GM19372 (cell line): ENCODE data around the gene LRRC43.

Source experiments
- ATAC-seq: cut with Tn5 transposase; IDR thresholded peaks from one replicate; pipeline ENCODE4 v1.9.1; 2021; ENCODE audit warnings: mild to moderate bottlenecking, low read depth, moderate library complexity; ENCODE audit not compliant: unreplicated experiment

Gene LRRC43

GRCh38 chr12:122215771-122216170 lies 32.8 kb downstream of the LRRC43 start:
- no peak for ATAC-seq

GRCh38 chr12:122216445-122216844 lies 33.5 kb downstream of the LRRC43 start:
- ATAC-seq = no peak

- ATAC-seq = peak; percentile 86
These were observed 42.9 kb downstream of the LRRC43 start, which contains the start of gene DIABLO for GRCh38 chr12:122225683-122226365. Gene DIABLO (minus strand): TSS chr12:122226052. CDS start chr12:122226014, 38 bp downstream.

GRCh38 chr12:122226366-122227125 lies 43.6 kb downstream of the LRRC43 start:
- no peak for ATAC-seq

- ATAC-seq = no peak
These were observed 44.4 kb downstream of the LRRC43 start for GRCh38 chr12:122227341-122227740.

GRCh38 chr12:122228092-122228491 lies 45.2 kb downstream of the LRRC43 start:
- no peak for ATAC-seq

- no peak for ATAC-seq
These were observed 47.9 kb downstream of the LRRC43 start for GRCh38 chr12:122230798-122231197.

GRCh38 chr12:122232691-122233090 lies 49.8 kb downstream of the LRRC43 start:
- no peak for ATAC-seq

- no peak for ATAC-seq
These were observed 52.8 kb downstream of the LRRC43 start for GRCh38 chr12:122235741-122236140.

GRCh38 chr12:122238861-122239260 lies 55.9 kb downstream of the LRRC43 start:
- ATAC-seq = no peak

GRCh38 chr12:122243965-122244364 lies 61.0 kb downstream of the LRRC43 start:
- no peak for ATAC-seq

GRCh38 chr12:122244565-122245371 lies 61.8 kb downstream of the LRRC43 start:
- no peak for ATAC-seq

GRCh38 chr12:122245553-122245952 lies 62.6 kb downstream of the LRRC43 start:
- ATAC-seq = no peak

- ATAC-seq = no peak
These were observed 67.1 kb downstream of the LRRC43 start for GRCh38 chr12:122250047-122250446.

GRCh38 chr12:122250536-122250935 lies 67.6 kb downstream of the LRRC43 start:
- ATAC-seq = no peak
